ENCODE measurements around the gene LRRC15.

The LRRC15 gene

DNA sequence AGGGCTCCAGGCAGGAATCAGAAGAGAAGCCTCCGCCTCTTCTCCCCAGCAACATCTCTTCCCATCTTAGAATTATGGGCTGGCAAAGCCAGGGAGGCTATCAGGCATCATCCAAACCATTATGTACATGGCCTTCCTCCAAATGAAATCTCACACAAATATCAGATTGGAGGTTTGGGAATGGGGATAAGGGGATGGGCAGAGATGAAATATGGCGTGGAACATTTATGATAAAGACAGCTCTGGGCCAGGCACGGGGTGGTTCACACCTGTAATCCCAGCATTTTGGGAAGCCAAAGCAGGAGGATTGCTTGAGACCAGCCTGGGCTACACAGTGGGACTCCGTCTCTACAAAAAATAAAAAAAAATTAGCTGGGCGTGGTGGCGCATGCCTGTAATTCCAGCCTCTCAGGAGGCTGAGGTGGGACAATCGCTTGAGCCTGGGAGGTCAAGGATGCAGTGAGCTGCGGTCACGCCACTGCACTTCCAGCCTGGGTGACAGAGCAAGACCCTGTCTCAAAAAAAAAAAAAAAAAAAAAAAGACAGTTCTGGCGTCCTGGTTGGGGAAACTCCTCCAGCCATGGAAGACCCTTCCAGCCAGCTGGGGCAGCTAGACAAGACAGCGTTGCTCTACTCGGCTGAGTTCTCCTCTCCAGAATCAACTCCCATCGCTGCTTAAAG lies 55.0 kb downstream of the LRRC15 start:
- TF ChIP-seq ELF4 (IDR thresholded peaks at IDR 0.05), result no peak
- peak; percentile 64; the same call in 1 of the 2 replicates for TF ChIP-seq ZNF384 (IDR thresholded peaks at IDR 0.05)
- DNase-seq (ENCODE audit: extremely low spot score), result no peak
- CTCF ChIA-PET, result interaction anchor here (0.7 to 0.8 kb wide), 2 partner anchors 93 to 97 kb away, joined by 3 read pairs; no protein-coding TSS in a partner anchor
- POLR2A ChIA-PET, result interaction anchor here (1.8 to 3.0 kb wide), 3 partner anchors 173 to 178 kb away, joined by 10 to 14 read pairs (median 11); partner anchors contain the start of gene HES1

DNA sequence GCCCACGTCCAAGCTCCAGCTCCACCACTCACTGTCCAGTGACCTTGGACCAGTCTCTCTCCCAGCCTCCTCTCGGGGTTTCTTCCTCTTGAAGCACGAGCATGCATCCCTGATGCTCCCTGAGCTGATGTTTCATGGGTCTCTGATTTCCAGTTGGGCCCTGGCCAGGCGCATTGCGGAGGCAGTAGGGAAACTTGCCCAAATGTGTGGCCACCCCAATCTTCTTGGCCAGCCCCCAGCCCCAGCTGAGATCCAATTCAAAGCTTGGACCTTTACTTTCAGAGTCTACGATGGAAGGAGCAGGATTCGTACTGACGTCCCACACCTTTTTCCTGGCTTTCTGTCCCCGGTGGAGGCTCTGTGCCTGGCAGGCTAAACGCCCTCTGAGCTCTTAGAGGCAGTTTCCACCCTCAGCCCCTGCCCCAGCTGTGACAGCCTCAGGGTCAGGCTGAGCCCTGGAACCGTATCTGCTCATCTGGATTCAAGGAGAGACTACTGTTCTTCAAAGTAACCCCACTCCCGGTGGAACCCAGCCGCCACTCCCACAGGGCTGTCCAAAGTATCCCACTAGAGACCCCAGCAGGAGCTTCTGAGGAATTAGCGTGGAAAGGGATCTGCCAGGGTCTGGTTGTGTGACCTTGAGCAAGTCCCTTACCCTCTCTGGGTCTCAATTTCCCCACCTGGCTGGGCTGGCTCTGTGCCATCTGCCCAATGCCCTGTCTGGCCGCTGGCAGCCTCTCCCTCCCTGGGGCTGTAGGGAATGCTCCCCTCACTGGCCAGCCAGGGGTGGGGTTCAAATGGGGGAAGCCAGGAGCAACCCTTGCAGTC lies 55.8 kb downstream of the LRRC15 start:
- TF ChIP-seq LEF1 (IDR thresholded peaks at IDR 0.05; ENCODE audit: borderline replicate concordance) (no peak), TARDBP (IDR thresholded peaks at IDR 0.05) (no peak), SUZ12 (IDR thresholded peaks at IDR 0.05) (no peak), ELF4 (IDR thresholded peaks at IDR 0.05) (no peak), FOXA1 (IDR thresholded peaks at IDR 0.05) (no peak), SP1 (IDR thresholded peaks at IDR 0.05) (no peak), CTBP1 (IDR thresholded peaks at IDR 0.05; ENCODE audit: borderline replicate concordance) (no peak)
- TF ChIP-seq, protein P1, sequence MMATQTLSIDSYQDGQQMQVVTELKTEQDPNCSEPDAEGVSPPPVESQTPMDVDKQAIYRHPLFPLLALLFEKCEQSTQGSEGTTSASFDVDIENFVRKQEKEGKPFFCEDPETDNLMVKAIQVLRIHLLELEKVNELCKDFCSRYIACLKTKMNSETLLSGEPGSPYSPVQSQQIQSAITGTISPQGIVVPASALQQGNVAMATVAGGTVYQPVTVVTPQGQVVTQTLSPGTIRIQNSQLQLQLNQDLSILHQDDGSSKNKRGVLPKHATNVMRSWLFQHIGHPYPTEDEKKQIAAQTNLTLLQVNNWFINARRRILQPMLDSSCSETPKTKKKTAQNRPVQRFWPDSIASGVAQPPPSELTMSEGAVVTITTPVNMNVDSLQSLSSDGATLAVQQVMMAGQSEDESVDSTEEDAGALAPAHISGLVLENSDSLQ (IDR thresholded peaks at IDR 0.05), result no peak
- no peak for DNase-seq (ENCODE audit: extremely low spot score)
- CTCF ChIA-PET, result interaction anchor here (0.8 kb wide), 1 partner anchor 92 kb away, joined by 3 read pairs; no protein-coding TSS in a partner anchor
- POLR2A ChIA-PET, result interaction anchor here (1.1 to 3.0 kb wide), 5 partner anchors 114 to 533 kb away, joined by 3 to 14 read pairs (median 10); partner anchors contain the start of gene HES1

DNA sequence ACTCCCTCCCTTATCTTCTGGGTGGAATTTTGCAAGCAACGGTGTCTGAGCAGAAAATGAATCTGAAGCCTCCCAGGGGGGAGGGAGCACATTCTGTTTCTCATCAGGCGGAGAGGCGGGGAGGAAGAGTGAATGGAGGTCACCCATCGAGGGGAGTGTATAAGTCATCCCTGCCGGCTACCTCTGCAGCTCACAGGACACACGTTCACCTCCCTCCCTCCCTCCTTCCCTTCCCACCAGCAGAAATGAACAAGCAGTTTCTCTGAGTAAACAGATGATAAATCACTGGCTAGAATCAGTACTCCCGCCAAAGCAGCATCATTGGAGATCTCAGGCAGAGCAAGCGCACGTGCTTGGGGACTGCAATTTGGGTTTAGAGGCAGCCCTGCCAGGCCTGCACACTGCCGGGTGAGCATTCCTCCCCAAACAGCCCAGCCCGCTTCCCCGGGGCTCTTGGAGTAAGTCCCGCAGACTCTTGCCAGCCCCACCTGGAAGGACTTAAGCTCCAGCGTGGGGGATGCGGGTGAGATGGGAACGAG lies 56.7 kb downstream of the LRRC15 start:
- DNase-seq (ENCODE audit: extremely low spot score), result no peak
- TF ChIP-seq ELF4 (IDR thresholded peaks at IDR 0.05), result no peak
- no peak for TF ChIP-seq NFRKB (IDR thresholded peaks at IDR 0.05)
- TF ChIP-seq L3MBTL2 (conservative IDR thresholded peaks at IDR 0.05), result 0 out of 2 replicates have a peak, but pooled peaks have one; percentile 16
- POLR2A ChIA-PET, result interaction anchor here (1.1 to 3.0 kb wide), 5 partner anchors 113 to 532 kb away, joined by 3 to 14 read pairs (median 10); partner anchors contain the start of gene HES1
- CTCF ChIA-PET, result no interaction called here

DNA sequence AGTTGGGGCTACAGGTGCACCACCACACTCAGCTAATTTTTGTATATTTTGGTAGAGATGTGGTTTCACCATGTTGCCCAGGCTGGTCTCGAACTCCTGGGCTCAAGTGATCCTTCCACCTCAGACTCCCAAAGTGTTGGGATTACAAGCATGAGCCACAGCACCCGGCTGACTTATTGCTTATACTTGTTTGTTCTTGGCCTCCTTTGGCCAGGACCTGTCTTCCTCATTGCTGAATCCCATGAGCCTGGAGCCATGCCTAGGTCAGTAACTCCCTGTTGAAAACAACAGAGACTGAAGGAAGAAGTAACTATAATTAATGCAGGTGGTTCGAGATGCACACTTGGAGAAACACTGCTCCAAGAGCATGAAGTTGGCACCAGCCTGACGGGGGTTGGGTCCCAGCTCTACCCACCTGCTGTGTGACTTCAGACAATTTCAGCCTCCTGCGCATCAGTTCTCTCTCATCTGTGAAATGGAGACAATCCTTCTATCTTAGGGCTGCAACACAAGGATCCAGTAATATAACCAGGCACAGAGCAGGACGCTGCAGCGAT lies 57.3 kb downstream of the LRRC15 start:
- POLR2A ChIA-PET, result interaction anchor here (1.4 to 3.0 kb wide), 2 partner anchors 173 to 532 kb away, joined by 4 to 11 read pairs; no protein-coding TSS in a partner anchor
- CTCF ChIA-PET, result no interaction called here
- TF ChIP-seq L3MBTL2 (conservative IDR thresholded peaks at IDR 0.05), result no peak
- DNase-seq (ENCODE audit: extremely low spot score), result no peak

DNA sequence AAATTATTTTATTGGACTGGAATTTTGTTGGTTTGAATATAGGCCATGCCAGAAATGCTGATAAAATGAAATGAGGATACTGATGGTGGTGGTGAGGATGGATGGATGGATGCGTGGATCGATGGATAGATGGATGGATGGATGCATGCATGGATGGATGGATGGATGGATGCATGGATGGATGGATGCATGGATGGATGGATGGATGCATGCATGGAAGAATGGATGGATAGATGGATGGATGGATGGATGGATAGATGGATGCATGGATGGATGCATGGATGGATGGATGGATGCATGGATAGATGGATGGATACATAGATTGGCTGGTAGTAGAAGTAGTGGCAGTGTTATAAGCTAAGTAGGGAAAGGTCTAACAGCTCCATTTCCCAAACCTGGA lies 58.5 kb downstream of the LRRC15 start:
- no peak for DNase-seq (ENCODE audit: extremely low spot score)
- TF ChIP-seq, protein P1 (IDR thresholded peaks at IDR 0.05), result no peak
- TF ChIP-seq SUZ12 (IDR thresholded peaks at IDR 0.05) (no peak), FOXK2 (IDR thresholded peaks at IDR 0.05) (no peak), HDGF (IDR thresholded peaks at IDR 0.05; ENCODE audit: borderline replicate concordance) (no peak), L3MBTL2 (conservative IDR thresholded peaks at IDR 0.05) (no peak), FOXA1 (IDR thresholded peaks at IDR 0.05) (no peak), NFRKB (IDR thresholded peaks at IDR 0.05) (no peak), ELF4 (IDR thresholded peaks at IDR 0.05) (no peak), ARNT (IDR thresholded peaks at IDR 0.05) (no peak), CTBP1 (IDR thresholded peaks at IDR 0.05; ENCODE audit: borderline replicate concordance) (no peak), BHLHE40 (IDR thresholded peaks at IDR 0.05; ENCODE audit: borderline replicate concordance) (no peak), SP1 (IDR thresholded peaks at IDR 0.05) (no peak), LEF1 (IDR thresholded peaks at IDR 0.05; ENCODE audit: borderline replicate concordance) (no peak), FOXM1 (IDR thresholded peaks at IDR 0.05; ENCODE audit: borderline replicate concordance) (no peak), ZNF384 (IDR thresholded peaks at IDR 0.05) (no peak)
- ChIA-PET POLR2A (interaction anchor here (0.8 to 1.1 kb wide), 2 partner anchors 14 to 175 kb away, joined by 3 read pairs; partner anchors contain the start of gene HES1), CTCF (no interaction called here)

DNA sequence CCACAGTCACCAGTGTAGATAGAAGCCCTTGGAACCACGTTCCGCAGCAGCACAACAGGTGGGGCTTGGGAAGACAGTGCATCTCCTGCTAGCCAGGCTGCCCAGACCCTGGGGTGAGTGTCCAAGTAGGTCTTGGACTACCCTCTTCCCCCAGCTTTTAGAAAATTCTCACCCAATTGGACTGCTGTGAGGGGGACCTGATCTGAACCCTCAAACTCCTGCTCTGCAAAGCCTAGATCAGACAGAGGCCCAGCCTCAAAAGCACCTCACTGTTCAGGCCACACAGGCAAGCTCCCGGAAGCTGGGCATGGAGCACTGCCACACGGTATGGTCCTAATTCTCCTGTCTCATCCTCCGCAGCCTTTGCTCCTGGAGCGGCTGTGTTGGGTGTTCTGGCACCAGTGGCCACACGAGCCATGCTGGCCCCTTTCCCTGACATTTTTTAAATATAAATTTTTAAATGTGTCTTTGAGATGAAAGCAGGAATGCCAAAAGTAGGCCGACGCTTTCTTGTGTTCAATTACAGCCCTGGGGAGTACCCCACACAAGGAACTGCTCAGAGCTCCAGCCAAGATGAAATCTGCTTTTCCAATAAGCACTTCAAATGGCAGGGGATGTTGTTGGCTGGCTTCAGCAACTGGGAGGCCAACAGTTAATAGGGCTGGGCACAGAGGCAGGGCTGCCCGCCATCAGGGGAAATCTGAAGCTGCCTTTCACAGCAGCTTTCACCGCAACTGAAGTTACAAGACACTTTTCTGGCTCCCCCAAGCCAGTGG lies 59.3 kb downstream of the LRRC15 start:
- DNase-seq (ENCODE audit: extremely low spot score), result no peak
- ChIA-PET POLR2A (interaction anchor here (1.1 kb wide), 2 partner anchors 11 to 13 kb away, joined by 3 read pairs; no protein-coding TSS in a partner anchor), CTCF (interaction anchor here (1.5 kb wide), 1 partner anchor 12 kb away, joined by 5 read pairs; no protein-coding TSS in a partner anchor)
- no peak for TF ChIP-seq BHLHE40 (IDR thresholded peaks at IDR 0.05; ENCODE audit: borderline replicate concordance)
- no peak for TF ChIP-seq TARDBP (IDR thresholded peaks at IDR 0.05)
- TF ChIP-seq SUZ12 (IDR thresholded peaks at IDR 0.05), result no peak
- no peak for TF ChIP-seq SP1 (IDR thresholded peaks at IDR 0.05)
- no peak for TF ChIP-seq ELF4 (IDR thresholded peaks at IDR 0.05)
- no peak for TF ChIP-seq NFRKB (IDR thresholded peaks at IDR 0.05)
- no peak for TF ChIP-seq ZNF384 (IDR thresholded peaks at IDR 0.05)
- TF ChIP-seq LEF1 (IDR thresholded peaks at IDR 0.05; ENCODE audit: borderline replicate concordance), result no peak
- TF ChIP-seq, protein P1 (IDR thresholded peaks at IDR 0.05), result no peak
- no peak for TF ChIP-seq FOXK2 (IDR thresholded peaks at IDR 0.05)
- no peak for TF ChIP-seq FOXA1 (IDR thresholded peaks at IDR 0.05)
- no peak for TF ChIP-seq HDGF (IDR thresholded peaks at IDR 0.05; ENCODE audit: borderline replicate concordance)
- no peak for TF ChIP-seq FOXM1 (IDR thresholded peaks at IDR 0.05; ENCODE audit: borderline replicate concordance)
- TF ChIP-seq CTBP1 (IDR thresholded peaks at IDR 0.05; ENCODE audit: borderline replicate concordance), result no peak
- no peak for TF ChIP-seq L3MBTL2 (conservative IDR thresholded peaks at IDR 0.05)
- TF ChIP-seq ARNT (IDR thresholded peaks at IDR 0.05), result no peak

All from HEK293T (cell line).